NCI-H82 treated with DMSO at 0.1 percent for 48 hours (cell line): ENCODE results near the gene HMCN2.
A peak's percentile ranks its signal among the peaks of the same experiment; 100 is the strongest.

Experiments
- DNase-seq: peaks from one replicate; lab custom pipeline; 2025; ENCODE audit not compliant: unreplicated experiment; lab: John Stamatoyannopoulos, UW

HMCN2 gene, protein sequence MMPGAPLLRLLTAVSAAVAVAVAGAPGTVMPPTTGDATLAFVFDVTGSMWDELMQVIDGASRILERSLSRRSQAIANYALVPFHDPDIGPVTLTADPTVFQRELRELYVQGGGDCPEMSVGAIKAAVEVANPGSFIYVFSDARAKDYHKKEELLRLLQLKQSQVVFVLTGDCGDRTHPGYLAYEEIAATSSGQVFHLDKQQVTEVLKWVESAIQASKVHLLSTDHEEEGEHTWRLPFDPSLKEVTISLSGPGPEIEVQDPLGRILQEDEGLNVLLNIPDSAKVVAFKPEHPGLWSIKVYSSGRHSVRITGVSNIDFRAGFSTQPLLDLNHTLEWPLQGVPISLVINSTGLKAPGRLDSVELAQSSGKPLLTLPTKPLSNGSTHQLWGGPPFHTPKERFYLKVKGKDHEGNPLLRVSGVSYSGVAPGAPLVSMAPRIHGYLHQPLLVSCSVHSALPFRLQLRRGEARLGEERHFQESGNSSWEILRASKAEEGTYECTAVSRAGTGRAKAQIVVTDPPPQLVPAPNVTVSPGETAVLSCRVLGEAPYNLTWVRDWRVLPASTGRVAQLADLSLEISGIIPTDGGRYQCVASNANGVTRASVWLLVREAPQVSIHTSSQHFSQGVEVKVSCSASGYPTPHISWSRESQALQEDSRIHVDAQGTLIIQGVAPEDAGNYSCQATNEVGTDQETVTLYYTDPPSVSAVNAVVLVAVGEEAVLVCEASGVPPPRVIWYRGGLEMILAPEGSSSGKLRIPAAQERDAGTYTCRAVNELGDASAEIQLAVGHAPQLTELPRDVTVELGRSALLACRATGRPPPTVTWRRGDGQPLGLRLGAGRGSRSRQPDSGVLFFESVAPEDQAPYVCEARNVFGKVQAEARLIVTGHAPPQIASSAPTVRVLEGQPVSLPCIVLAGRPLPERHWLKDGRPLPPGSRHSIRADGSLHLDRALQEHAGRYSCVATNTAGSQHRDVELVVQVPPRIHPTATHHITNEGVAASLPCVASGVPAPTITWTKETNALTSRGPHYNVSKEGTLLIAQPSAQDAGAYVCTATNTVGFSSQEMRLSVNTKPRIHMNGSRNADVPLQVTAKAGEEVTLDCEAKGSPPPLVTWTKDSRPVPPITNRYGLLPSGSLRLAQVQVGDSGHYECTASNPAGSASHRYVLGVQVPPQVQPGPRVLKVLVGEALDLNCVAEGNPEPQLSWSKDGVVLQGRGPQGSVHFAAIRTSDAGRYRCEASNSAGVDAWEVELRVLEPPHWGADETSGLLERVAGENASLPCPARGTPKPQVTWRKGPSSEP (N-terminal part only)

DNA sequence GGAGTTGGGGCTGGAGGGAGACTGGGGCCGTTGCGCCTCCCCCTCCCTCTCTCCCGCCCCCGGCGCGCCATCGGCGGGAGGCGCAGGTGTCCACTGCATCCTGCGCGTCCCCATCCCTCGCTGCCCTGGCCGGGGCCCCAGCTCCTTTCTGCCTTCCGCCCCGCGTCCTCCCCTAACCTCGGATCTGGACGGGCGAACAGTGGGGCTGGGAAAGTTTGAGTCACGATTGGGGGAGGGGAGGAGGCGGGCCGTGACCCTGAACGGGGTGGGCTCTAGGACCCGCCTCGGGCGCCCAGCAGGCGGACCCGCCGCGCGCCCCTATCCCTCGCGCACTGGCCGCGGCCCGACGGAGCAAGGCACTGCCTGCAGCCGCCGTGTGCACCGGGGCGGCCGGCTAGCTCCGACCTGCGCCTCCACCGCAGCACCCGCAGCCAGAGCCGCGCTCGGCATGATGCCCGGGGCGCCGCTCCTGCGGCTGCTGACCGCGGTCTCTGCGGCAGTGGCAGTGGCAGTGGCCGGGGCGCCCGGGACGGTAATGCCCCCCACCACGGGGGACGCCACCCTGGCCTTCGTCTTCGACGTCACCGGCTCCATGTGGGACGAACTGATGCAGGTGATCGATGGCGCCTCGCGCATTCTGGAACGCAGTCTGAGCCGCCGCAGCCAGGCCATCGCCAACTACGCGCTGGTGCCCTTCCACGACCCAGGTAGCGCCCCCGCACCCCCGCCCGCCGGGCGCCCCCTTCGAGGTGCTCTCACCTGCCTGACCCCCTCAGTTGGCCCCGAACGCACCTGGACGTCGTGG is at the start of gene HMCN2:
Gene HMCN2 (plus strand): TSS at position 330 of the 805 bp plus-strand sequence. CDS start 119 bp downstream, at position 449.
- DNase-seq: no peak

DNA sequence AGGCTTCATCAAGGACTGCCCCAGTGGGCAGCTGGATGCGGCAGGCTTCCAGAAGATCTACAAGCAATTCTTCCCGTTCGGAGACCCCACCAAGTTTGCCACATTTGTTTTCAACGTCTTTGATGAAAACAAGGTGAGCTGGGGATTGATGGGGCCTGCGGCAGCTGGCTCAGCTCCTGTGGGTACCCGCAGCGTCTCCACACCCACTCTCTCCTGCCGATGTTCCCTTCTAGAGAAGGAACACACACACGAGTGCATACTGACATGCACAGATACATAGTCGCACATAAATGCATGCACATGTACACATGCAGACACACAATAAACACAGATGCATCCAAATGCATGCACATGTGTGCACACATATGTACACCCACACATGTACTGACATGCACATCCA is 47.7 kb upstream of the HMCN2 start:
- no peak for DNase-seq

DNA sequence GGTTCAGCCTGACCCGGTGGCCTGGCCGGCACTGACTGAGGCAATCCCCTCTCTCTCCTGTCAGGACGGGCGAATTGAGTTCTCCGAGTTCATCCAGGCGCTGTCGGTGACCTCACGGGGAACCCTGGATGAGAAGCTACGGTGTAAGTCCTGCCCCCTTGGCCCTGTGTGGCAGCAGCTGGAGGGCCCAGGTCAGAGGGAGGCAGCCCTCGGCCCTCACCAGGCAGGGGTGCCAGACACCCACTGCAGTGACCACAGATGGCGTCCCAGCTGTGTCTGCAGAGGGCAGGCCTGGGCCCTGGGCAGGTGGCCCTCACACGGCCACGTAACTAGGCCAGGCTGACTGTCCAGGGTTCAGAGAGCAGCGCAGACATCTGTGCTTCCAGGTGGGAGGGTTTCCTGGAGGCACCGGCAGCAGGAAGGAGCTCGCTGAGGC is 45.9 kb upstream of the HMCN2 start:
- no peak for DNase-seq

DNA sequence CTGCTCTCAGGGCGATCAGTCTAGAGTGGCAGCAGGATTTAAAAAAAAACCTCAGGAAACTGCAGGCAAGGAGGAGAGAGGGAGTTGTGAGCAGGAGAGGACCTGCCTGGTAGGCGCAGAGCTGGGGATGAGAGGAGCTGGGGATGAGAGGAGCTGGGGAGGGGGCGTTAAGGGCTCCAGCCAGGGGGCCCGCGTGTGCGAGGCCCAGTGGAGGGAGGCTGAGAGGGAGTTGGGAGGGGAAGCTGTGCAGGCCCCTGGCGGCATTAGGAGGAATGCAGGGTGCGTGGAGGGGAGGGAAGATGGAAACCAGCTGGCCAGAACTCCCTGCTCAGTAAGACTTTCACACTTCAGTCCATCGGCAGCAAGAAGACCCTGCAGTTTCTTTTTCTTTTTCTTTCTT is 45.2 kb upstream of the HMCN2 start:
- DNase-seq: peak; percentile 29

DNA sequence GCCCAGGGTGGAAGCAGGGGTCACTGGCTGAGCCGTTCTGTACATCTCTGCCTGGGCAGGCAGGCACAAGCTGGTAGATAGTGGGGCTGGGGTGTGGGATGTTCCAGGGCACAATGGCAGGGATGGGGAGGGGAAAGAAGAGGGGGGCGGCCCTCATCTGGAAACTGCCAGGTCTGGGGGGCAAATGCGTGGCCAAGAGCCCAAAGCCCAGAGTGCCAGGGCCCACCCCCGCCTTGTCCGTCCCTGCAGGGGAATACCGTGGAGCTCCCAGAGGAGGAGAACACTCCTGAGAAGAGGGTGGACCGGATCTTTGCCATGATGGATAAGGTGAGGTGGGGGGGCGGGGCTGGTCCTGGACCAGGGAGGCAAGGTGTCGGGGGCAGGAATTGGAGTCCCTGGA is 42.7 kb upstream of the HMCN2 start:
- DNase-seq: no peak

DNA sequence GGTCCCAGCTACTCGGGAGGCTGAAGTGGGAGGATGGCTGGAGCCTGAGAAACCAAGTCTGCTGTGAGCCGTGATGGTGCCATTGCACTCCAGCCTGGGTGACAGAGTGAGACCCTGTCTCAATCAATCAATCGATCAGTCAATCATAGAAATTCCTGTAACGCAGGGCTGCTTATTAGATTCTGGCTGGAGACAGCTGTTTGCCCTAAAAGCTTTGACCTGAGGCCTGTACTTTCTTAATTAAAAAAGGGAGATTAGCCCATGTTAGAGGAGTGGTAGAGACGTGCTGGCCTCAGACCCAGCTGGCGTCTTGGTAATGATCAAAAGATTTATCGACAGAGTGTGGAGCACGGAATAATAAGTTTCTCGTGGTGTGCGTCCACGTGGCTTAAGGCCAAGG is 40.5 kb upstream of the HMCN2 start:
- peak; percentile 86 for DNase-seq

DNA sequence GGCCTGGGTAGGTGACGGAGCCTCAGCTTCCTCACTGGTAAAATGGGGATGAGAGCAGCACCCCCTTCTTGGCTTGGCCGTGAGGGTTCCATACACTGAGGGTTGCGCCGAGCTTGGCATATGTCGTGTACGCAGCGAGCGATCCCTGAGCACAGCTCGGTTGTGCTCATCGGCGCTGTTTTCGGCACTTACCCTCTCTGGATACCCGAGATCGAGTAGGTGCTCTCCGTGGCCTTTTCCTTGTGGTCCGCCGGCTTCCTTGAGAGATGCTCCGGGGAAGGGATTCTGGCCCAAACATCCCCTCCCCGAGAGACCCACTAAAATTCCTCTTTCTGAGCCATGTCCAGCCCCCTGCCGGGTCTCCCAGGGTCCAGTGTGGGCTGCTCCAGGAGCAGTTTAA is 40.0 kb upstream of the HMCN2 start:
- no peak for DNase-seq

DNA sequence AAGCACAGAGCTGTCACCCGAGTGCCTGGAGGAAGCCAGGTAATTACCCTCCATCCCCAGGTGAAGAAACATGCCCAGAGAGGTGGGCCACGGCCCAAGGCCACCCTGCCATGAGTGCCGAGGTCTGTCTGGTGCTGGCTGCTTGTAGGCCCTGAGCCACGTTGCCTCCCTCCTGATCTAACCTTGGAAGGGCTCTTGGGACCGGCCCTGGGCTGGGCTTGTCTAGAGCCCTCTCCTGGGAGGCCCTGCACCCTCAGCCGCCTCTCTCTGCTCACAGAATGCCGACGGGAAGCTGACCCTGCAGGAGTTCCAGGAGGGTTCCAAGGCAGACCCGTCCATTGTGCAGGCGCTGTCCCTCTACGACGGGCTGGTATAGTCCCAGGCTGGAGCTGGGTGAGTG is 39.4 kb upstream of the HMCN2 start:
- no peak for DNase-seq

DNA sequence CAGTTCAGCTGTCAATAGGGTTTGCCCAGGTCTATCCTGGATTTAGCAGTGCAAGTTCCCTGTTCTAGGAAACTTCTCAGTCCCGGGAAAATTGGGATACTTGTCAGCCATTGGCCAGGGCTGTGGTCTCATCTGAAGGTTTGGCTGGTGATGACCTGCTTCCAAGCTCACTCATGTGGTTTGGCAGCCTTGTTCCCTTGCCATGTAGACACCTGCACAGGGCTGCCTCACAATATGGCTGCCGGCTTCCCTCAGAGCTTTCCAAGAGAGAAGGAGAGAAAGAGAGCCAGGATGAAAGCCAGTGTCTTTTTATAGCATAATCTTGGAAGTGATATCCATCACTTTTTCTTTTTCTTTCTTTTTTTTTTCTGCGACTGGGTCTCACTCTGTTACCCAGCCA is 37.7 kb upstream of the HMCN2 start:
- no peak for DNase-seq

DNA sequence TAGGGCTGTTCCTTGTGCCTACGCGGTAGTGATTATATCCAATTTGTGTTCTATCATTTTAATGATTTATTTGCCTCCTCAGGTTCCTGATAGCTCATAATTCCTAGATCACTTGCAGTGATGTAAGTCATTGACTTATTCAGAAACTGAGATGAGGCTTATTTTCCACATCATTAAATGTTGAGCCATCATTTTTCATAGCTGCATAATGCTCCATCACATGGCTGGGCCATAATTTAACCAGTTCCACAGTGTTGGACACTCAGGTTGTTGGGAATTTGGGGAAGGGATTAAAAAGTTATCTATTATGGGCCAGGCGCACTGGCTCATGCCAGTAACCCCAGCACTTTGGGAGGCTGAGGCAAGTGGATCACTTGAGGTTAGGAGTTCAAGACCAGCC is 35.8 kb upstream of the HMCN2 start:
- no peak for DNase-seq

DNA sequence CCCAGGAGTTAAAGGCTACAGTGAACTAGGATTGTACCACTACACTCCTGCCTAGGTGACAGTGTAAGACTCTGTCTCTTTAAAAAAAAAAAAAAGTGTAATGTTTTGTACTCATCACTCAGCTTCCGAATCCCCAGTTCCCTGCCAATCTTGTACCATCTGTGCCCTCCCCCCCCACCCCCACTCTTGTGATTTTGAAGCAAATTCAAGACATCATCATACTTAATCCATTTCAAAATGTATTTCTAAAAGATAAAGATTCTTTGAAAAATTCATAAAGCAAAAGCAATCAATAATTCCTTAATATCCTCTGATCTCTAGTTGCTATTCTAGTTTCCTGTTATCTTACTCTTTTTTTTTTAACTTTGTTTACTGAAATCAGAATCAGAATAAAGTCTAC is 34.9 kb upstream of the HMCN2 start:
- DNase-seq: no peak

DNA sequence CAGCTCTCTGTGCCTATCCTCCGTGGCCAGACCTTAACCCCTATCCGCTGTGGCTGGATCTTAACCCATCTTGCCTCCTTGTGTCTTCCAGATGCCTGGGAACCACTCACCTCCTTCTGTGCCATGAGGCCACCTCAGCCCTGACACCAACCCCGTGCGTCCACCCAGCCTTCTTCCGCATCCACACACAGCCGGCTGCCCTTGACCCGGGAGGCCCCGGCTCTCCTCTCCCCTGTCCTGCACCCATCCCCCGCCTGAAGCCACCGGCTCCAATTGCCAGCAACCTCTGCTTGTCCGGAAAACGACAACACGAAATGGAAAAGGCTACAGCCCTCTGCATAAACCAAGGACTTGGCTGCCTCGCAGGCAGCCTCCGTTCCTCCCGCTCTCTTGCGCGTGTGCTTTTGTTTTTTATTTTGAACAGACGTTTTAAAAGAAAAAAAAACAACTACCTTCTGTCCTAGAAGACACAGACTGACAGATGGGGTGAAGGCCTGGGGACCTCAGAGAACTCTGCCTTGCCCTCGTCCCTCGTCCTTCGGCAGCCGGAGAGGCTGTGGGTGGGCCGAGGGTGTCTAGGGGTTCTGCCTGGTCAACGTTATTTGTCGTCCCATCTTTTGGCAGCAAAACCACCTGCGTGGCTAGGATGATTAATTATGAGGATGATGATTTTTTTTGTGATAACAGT is 32.5 kb upstream of the HMCN2 start:
- DNase-seq: no peak

DNA sequence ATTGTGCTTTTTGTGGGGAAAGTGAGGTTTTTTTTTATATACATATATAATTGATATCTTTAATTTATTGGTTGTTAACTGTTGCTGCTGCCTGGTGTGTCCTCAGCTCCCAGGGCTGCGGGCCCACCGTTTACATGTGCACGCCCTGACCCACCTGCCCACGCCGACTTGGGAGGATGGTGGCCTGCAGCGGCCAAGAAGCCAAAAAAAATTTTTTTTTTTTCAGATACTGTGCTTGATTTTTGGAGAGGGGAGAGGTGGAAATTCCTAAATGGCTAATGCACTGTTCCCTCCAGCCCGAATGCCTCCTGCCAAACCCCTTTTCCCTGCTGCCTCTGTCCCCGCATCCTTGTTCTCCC is 32.0 kb upstream of the HMCN2 start:
- DNase-seq: no peak

DNA sequence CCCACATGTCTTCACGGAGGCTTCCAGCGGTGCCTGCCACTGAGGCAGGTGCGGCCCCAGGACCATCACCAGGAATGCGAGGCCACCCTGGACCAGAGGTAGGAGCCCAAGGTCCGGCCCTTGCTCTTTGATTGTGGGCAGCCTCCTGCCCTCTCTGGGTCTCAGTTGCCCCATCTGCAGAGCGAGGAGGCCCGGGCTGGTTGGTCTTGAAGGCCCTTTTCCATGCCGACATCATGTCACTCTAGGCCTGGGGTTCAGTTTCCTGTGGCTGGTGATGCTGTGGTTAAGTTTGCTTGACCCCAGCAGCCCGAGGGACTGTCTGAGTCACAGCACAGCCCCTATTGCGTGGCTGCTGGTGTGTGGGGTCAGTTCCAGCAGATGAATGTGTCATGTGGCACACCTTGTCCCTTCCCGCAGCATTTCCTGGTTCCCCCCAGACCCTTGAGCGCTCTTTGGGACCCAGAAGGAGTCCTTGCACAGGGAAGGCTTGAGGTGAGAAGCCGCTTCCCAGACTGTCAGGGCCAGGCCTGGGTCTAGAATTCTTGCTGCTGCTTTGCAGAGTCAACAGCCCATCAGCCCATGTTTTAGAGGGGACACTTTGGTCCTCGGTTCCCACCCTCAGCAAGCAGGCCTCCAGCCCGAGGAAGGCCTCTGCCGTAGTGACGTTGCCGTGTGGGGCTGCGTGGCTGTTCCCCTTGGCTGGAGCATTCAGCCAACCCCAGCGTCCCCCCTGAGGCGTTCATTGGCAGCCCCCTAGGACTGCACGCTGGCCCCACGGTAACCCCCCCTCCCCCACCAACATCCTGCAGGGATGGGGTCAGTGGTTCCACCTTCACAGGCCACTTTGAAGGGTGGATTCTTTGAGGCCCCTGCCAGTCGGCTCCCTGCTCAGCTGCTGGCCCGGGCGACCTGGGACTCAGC is 31.0 kb upstream of the HMCN2 start:
- DNase-seq: no peak

DNA sequence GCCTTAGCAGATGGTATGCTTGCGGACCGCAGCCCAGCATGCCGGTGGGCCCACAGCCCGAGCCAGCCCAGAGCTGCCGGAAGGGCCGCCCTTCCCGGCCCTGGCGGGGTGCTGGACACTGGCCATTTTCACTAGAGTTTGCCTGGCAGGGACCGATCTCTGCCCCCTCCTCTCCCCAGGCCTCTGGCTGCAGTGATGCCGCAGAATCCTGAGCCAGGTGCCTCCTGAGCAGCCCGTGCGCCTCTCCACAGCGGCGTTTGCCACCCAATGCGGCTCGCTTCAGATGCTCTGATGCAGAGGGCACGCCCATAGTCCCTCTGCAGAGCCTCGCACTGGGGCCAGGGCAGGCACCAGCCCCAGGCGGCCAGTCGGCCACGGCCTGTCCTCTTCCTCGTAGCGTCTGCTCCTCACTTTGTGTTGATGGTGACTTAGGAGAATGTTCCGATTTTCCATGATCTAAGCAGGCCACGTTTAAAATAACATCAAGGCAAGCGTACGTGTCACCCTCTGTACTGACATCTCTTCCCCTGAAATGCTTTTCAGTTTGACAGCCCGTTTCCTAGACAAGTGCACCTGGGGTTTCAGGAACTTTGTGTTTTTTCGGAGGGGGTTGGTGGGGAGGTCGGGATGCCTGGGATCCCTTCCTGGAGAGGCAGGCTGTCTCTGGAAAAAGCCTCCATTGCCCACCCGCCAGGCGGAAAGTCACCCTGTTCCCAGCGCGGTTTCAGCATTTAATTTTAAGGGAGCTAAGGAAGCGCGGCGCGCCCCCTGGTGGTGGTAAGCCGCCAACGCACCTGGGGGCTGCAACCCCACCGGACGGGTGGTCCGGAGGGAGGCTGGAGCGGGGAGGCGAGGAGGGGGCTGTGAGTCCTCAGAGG is 29.8 kb upstream of the HMCN2 start:
- peak; percentile 32 for DNase-seq

DNA sequence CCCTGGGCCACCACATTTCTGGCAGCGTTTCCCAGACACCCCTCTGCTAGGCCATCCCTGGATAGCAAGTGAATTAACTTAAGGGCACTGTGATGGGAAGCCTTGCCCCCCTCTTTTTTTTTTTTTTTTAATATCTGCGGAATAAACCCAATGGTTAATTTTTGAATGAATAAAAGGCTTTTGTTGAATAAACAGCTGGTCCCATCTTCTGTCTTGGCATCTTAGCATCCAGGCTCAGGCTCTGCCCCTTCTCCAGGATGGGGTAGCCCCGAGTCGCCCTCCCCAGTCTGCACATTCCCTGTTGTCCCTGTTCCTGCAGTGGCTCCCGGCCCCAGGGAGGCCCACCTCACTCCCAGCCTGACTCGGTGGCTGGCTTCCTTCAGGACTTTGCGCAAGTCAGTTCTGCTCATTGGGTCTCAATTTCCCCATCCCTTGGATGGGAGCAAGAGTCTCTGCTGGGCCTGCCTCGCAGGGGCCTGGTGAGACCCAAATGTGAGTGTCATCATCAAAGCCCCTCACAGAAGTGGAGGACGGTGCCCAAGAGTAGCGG is 29.0 kb upstream of the HMCN2 start:
- no peak for DNase-seq

DNA sequence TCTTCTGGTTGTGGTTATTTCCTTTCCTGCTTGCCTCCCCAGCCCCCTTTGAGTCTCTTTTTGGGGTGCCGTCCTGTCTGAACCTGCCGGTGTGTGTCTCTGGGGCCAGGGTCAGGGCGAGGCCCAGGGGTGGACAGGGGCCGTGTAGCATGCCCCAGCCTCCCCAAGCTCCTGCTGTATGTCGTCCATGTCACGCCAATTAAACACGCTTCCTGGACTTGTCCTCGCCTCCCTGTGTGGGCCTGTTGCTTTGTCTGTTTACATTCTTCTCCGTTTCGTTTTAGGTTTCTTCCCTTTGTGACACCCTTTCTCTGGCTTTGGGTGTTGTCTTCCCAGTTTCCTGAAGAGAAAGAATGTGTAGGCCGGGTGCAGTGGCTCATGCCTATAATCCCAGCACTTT is 28.5 kb upstream of the HMCN2 start:
- DNase-seq: no peak
